ENCODE data around the gene ATP2C2.

DNA sequence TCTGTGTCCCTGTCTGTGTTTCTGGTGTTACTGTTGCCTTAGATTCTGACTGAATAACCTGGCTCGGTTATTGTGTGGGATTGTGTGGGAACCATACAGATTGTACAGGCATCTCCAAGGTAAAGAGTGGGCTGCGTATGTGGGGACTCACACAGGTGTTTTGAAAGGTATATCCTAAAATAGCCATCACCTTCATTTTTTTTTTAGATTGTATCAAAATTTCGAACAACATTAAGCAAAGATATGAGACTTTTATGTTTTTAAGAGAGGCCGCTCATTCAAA lies 53.5 kb downstream of the ATP2C2 start:
- TF ChIP-seq, protein P1, sequence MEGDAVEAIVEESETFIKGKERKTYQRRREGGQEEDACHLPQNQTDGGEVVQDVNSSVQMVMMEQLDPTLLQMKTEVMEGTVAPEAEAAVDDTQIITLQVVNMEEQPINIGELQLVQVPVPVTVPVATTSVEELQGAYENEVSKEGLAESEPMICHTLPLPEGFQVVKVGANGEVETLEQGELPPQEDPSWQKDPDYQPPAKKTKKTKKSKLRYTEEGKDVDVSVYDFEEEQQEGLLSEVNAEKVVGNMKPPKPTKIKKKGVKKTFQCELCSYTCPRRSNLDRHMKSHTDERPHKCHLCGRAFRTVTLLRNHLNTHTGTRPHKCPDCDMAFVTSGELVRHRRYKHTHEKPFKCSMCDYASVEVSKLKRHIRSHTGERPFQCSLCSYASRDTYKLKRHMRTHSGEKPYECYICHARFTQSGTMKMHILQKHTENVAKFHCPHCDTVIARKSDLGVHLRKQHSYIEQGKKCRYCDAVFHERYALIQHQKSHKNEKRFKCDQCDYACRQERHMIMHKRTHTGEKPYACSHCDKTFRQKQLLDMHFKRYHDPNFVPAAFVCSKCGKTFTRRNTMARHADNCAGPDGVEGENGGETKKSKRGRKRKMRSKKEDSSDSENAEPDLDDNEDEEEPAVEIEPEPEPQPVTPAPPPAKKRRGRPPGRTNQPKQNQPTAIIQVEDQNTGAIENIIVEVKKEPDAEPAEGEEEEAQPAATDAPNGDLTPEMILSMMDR (IDR thresholded peaks at IDR 0.05 in 2 of 3, conservative IDR thresholded peaks at IDR 0.05 in 1 of 3; ENCODE audit: borderline replicate concordance in 1 of 3, insufficient read depth in 1 of 3, low read depth in 2 of 3, low read length in 2 of 3), result no peak
- no peak for TF ChIP-seq POLR2A (IDR thresholded peaks at IDR 0.05; ENCODE audit: borderline replicate concordance, extremely low read depth, insufficient read depth, insufficient read length)
- no peak for TF ChIP-seq JUND (IDR thresholded peaks at IDR 0.05)
- TF ChIP-seq, protein P2, sequence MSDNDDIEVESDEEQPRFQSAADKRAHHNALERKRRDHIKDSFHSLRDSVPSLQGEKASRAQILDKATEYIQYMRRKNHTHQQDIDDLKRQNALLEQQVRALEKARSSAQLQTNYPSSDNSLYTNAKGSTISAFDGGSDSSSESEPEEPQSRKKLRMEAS (IDR thresholded peaks at IDR 0.05), result no peak
- TF ChIP-seq EZH2 (IDR thresholded peaks at IDR 0.05), result no peak
- TF ChIP-seq EZH2phosphoT487 (IDR thresholded peaks at IDR 0.05; ENCODE audit: borderline replicate concordance), result no peak
- TF ChIP-seq POLR2AphosphoS5 (IDR thresholded peaks at IDR 0.05; ENCODE audit: low read depth, low read length), result no peak
- TF ChIP-seq YY1 (IDR thresholded peaks at IDR 0.05; ENCODE audit: extremely low read depth, insufficient replicate concordance, low read depth, low read length), result no peak
- TF ChIP-seq CEBPB (IDR thresholded peaks at IDR 0.05; ENCODE audit: low read depth), result no peak
- no peak for TF ChIP-seq TCF7L2 (IDR thresholded peaks at IDR 0.05; ENCODE audit: borderline replicate concordance, extremely low read depth, insufficient read depth, insufficient read length)
- TF ChIP-seq, protein P3, sequence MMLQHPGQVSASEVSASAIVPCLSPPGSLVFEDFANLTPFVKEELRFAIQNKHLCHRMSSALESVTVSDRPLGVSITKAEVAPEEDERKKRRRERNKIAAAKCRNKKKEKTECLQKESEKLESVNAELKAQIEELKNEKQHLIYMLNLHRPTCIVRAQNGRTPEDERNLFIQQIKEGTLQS (IDR thresholded peaks at IDR 0.05), result no peak
- TF ChIP-seq RAD21 (IDR thresholded peaks at IDR 0.05; ENCODE audit: low read depth), result no peak

Measured in HCT116 (cell line).